ENCODE results near the gene PIP5K1A.

- no peak for TF ChIP-seq CTCF (IDR thresholded peaks at IDR 0.05)
- no peak for TF ChIP-seq POLR2A (IDR thresholded peaks at IDR 0.05)
Measured at GRCh38 chr1:151221616-151222015, 23.3 kb downstream of the PIP5K1A start.

Data from uterus (tissue), 2 donors.